IMR-90 (cell line): ENCODE measurements around the gene PIGN. TPM values are rescaled to one million over a fixed set of nuclear protein-coding genes. Genes with fewer than 3 reads are reported as not detected.

Source experiments
- ATAC-seq: fragments of 200-7000 bp; cut with Tn5 transposase; 2 replicates; pipeline ENCODE4 v1.9.1; 2020; ENCODE audit warnings: low read depth, mild to moderate bottlenecking, moderate library complexity
- BruUV-seq: library from RNA; stranded (reverse); fragments of 400-500 nt; replicated peaks from 2 replicates; lab custom pipeline; 2021; lab: Mats Ljungman, UMichigan
- CTCF ChIA-PET: fragments of 300-600 bp; formaldehyde crosslinking; extraction: SDS; loops from one replicate; lab custom pipeline; 2021; ENCODE audit warnings: antibody characterized with exemption; lab: Yijun Ruan, JAX
- POLR2A ChIA-PET: fragments of 300-600 bp; sonication (Branson Sonifier 250); formaldehyde crosslinking; loops from one replicate; lab custom pipeline; 2022; ENCODE audit warnings: antibody characterized with exemption; ENCODE audit not compliant: unreplicated experiment; lab: Charles Lee
- DNase-seq: peaks from one replicate; pipeline ENCODE4 v3.0.0; 2013
- H2AFZ ChIP-seq: replicated peaks from 2 replicates; pipeline ENCODE3; 2013; ENCODE audit warnings: low read length, mild to moderate bottlenecking; ENCODE audit not compliant: poor library complexity
- H2AK5ac ChIP-seq: 2 replicates; pipeline ENCODE4 v1.6.1; 2013; ENCODE audit warnings: low read depth, low read length, inconsistent platforms
- H2AK9ac ChIP-seq: replicated peaks from 2 replicates; pipeline ENCODE3; 2013; ENCODE audit warnings: mild to moderate bottlenecking, low read depth, low read length, moderate library complexity; ENCODE audit not compliant: poor library complexity
- H2BK120ac ChIP-seq: 2 replicates; pipeline ENCODE4 v1.6.1; 2013; ENCODE audit warnings: low read depth, low read length, inconsistent platforms
- H2BK15ac ChIP-seq: 3 replicates; pipeline ENCODE4 v1.6.1; 2013; ENCODE audit warnings: low read depth, low read length, inconsistent platforms
- H2BK20ac ChIP-seq: 2 replicates; pipeline ENCODE4 v1.6.1; 2013; ENCODE audit warnings: low read depth, mild to moderate bottlenecking, inconsistent platforms, low read length, moderate library complexity
- H2BK5ac ChIP-seq: 2 replicates; pipeline ENCODE4 v1.6.1; 2013; ENCODE audit warnings: mild to moderate bottlenecking, low read depth, low read length, inconsistent platforms; ENCODE audit not compliant: poor library complexity, severe bottlenecking
- H3K14ac ChIP-seq: replicated peaks from 2 replicates; pipeline ENCODE4 v1.6.1; 2013; ENCODE audit warnings: low read depth, low read length, inconsistent platforms
- H3K18ac ChIP-seq: 2 replicates; pipeline ENCODE4 v1.6.1; 2013; ENCODE audit warnings: low read depth, low read length, control low read depth
- H3K23ac ChIP-seq: 2 replicates; pipeline ENCODE4 v1.6.1; 2013; ENCODE audit warnings: low read depth, low read length, inconsistent platforms
- H3K27ac ChIP-seq: 2 replicates; pipeline ENCODE4 v1.5.1; 2013; ENCODE audit warnings: mild to moderate bottlenecking, control low read depth, low read length; ENCODE audit not compliant: insufficient read depth
- H3K27me3 ChIP-seq: 2 replicates; pipeline ENCODE4 v1.6.1; 2013; ENCODE audit warnings: low read length; ENCODE audit not compliant: control insufficient read depth, insufficient read depth
- H3K36me3 ChIP-seq: 2 replicates; pipeline ENCODE4 v1.6.1; 2013; ENCODE audit warnings: low read length, mixed read lengths; ENCODE audit not compliant: control insufficient read depth, insufficient read depth
- H3K4ac ChIP-seq: 2 replicates; pipeline ENCODE4 v1.6.1; 2013; ENCODE audit warnings: low read depth, low read length, inconsistent platforms
- H3K4me1 ChIP-seq: 2 replicates; pipeline ENCODE4 v1.6.1; 2013; ENCODE audit warnings: low read length, mixed read lengths; ENCODE audit not compliant: control insufficient read depth, insufficient read depth
- H3K4me2 ChIP-seq: 2 replicates; pipeline ENCODE4 v1.6.1; 2013; ENCODE audit warnings: low read depth, mild to moderate bottlenecking, control low read depth, low read length, moderate library complexity
- H3K4me3 ChIP-seq: 2 replicates; pipeline ENCODE4 v1.5.1; 2013; ENCODE audit warnings: low read depth, mild to moderate bottlenecking, control low read depth, low read length, moderate library complexity; ENCODE audit not compliant: insufficient read depth
- H3K56ac ChIP-seq: 2 replicates; pipeline ENCODE4 v1.6.1; 2013; ENCODE audit warnings: low read length, inconsistent platforms; ENCODE audit not compliant: insufficient read depth; ENCODE audit errors: extremely low read depth
- H3K79me1 ChIP-seq, 2 experiments: 2 replicates each; pipeline ENCODE4 v1.6.1; 2013; ENCODE audit warnings: low read length in 2 of 2, inconsistent platforms in 1 of 2, low read depth in 1 of 2
- H3K9ac ChIP-seq: 2 replicates; pipeline ENCODE4 v1.6.1; 2013; ENCODE audit warnings: low read depth, low read length, control low read depth
- H3K9me1 ChIP-seq: 2 replicates; pipeline ENCODE4 v1.6.1; 2013; ENCODE audit warnings: low read length, inconsistent platforms; ENCODE audit not compliant: insufficient read depth
- H3K9me3 ChIP-seq: 2 replicates; pipeline ENCODE4 v1.6.1; 2013; ENCODE audit warnings: low read length; ENCODE audit not compliant: control insufficient read depth, insufficient read depth
- H4K20me1 ChIP-seq: 2 replicates; pipeline ENCODE4 v1.6.1; 2013; ENCODE audit warnings: low read length, inconsistent platforms; ENCODE audit not compliant: insufficient read depth
- H4K5ac ChIP-seq: 2 replicates; pipeline ENCODE4 v1.6.1; 2013; ENCODE audit warnings: mild to moderate bottlenecking, low read depth, low read length, control low read depth
- H4K8ac ChIP-seq, 2 experiments: 2 replicates each; pipeline ENCODE4 v1.6.1; 2013; ENCODE audit warnings: low read depth in 2 of 2, low read length in 2 of 2, control low read depth in 1 of 2, inconsistent platforms in 1 of 2
- H4K91ac ChIP-seq: 2 replicates; pipeline ENCODE4 v1.6.1; 2013; ENCODE audit warnings: low read depth, low read length, inconsistent platforms; ENCODE audit not compliant: insufficient read depth
- CHD1 ChIP-seq: IDR thresholded peaks from 2 replicates; pipeline ENCODE4 v1.6.1; 2012; ENCODE audit warnings: low read depth, low read length, improper control_type of control experiment
- MAFK ChIP-seq: IDR thresholded peaks from 2 replicates; pipeline ENCODE4 v1.6.1; 2012; ENCODE audit warnings: low read depth, low read length, improper control_type of control experiment
- MXI1 ChIP-seq: IDR thresholded peaks from 2 replicates; pipeline ENCODE4 v1.6.1; 2012; ENCODE audit warnings: low read depth, mild to moderate bottlenecking, low read length, moderate library complexity, borderline replicate concordance
- POLR2A ChIP-seq: IDR thresholded peaks from 2 replicates; pipeline ENCODE4 v1.6.1; 2012; ENCODE audit warnings: mild to moderate bottlenecking, low read depth, low read length
- RAD21 ChIP-seq: IDR thresholded peaks from 2 replicates; pipeline ENCODE4 v1.6.1; 2012; ENCODE audit warnings: low read length, improper control_type of control experiment
- SMC3 ChIP-seq: fragments of 150-350 bp; IDR thresholded peaks from 2 replicates; pipeline ENCODE4 v1.6.1; 2016; ENCODE audit warnings: low read depth, mild to moderate bottlenecking, antibody characterized with exemption, low read length, moderate library complexity
- WGBS, 2 experiments: methylation state at CpG; one replicate each; pipeline versions ENCODE4 v1.1.5 to v1.1.7; 2013; ENCODE audit warnings: missing lambda C conversion rate in 2 of 2; ENCODE audit not compliant: insufficient read length in 1 of 2; ENCODE audit errors: extremely low coverage in 2 of 2; 5-methylcytosine and 5-hydroxymethylcytosine counted together
- dilution Hi-C: fragments of 300-500 bp; cut with HindIII; formaldehyde crosslinking; loops from one replicate; pipeline ENCODE4 v1.14.3; 2018; ENCODE audit warnings: low sequenced_read_pairs; ENCODE audit not compliant: unreplicated experiment
- in situ Hi-C: fragments of 300-500 bp; cut with MboI; formaldehyde crosslinking; loops from 3 replicates; pipeline ENCODE4 v1.14.3; 2019; ENCODE audit warnings: low sequenced_read_pairs, inconsistent platforms, mixed read lengths
- intact Hi-C: fragments of 100-400 bp; cut with micrococcal nuclease; formaldehyde crosslinking; loops from 2 replicates; pipeline ENCODE4 v1.10.0; 2022
- polyA plus RNA-seq, 3 experiments: library from polyadenylated mRNA; depleted of rRNA; stranded (reverse); fragments of >200 nt; gene quantifications; 2 replicates each; pipeline ENCODE4 v1.2.3, GENCODE V29; 2012; ENCODE audit warnings: low replicate concordance in 1 of 3
- total RNA-seq: library from RNA; depleted of rRNA; stranded (reverse); fragments of >200 nt; gene quantifications from 2 replicates; pipeline ENCODE4 v1.2.3, GENCODE V29; 2012
- TF ChIP-seq, protein P1 (sequence below): conservative IDR thresholded peaks from 2 replicates; pipeline ENCODE4 v1.5.1; 2012; ENCODE audit warnings: mild to moderate bottlenecking, low read depth, low read length, improper control_type of control experiment
- TF ChIP-seq, protein P2 (sequence below): fragments of 150-350 bp; IDR thresholded peaks from 2 replicates; pipeline ENCODE4 v1.6.1; 2016; ENCODE audit warnings: low read depth, mild to moderate bottlenecking, low read length, moderate library complexity, borderline replicate concordance
- TF ChIP-seq, protein P3 (sequence below): fragments of 150-350 bp; IDR thresholded peaks from 2 replicates; pipeline ENCODE4 v1.6.1; 2017; ENCODE audit warnings: mild to moderate bottlenecking, antibody characterized with exemption, low read length, low read depth

PIGN gene
- total and polyA plus RNA-seq, 2 of the 4 experiments (the other 2 are of a cell fraction) = 9.0 to 17.9 TPM

DNA sequence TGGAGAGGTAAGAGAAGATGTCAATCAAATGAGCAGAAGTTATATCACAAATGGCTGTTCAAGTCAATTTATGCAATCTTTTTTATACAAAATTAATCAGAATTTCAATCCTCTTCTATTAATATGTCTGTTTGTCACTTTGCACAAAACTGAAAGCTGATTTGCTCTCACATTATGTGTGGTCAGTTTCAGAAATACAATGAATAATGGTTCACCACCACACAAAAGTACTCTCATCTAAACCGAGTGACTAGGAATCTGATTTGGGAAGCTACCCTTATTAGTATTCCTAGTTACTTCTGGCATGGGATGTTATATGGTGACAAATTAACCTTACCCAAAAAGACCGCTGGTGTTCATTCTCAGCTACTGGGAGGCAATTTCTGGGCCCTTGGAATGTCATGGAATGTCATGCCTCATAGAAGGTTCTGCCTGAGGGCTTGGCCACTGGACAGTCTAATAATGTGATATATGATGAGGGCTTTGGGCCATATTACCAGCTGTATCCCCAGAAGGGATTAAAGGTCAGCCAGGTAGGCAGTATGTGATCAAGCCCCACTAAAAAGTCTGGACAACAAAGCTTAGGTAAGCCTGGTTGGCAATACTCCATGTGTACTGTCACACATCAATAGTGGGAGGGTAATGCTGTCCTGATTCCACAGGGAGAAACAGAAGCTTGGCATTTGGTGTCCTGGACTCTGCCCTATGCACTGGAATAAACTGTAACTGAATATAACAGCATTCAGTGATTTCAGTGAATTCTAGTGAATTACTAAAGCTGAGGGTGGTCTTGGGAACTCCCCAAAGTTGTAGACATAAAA, 113.2 kb downstream of the PIGN start:
- H3K36me3 ChIP-seq = no peaks in the 10 kb centered on the region
- no peak overlapping the region for H3K4ac ChIP-seq
- H2BK15ac ChIP-seq = no peak overlapping the region
- H2BK5ac ChIP-seq = no peak overlapping the region
- H3K4me2 ChIP-seq = no peak overlapping the region
- no peak overlapping the region for H3K4me3 ChIP-seq
- no peaks in the 10 kb centered on the region for H3K79me1 ChIP-seq
- no peak overlapping the region for H2AK5ac ChIP-seq
- POLR2A ChIA-PET = interaction anchor here (0.6 kb wide), 1 partner anchor 1366 kb away, joined by 3 read pairs; no protein-coding TSS in a partner anchor
- no peak overlapping the region for H4K8ac ChIP-seq
- dilution Hi-C loops (no loop called here), in situ Hi-C loops (no loop called here), intact Hi-C loops (no loop called here)
- no peak overlapping the region for H3K23ac ChIP-seq
- no peak overlapping the region for H2BK20ac ChIP-seq
- no peaks in the 10 kb centered on the region for H4K20me1 ChIP-seq
- no peak for TF ChIP-seq MAFK
- no peak for TF ChIP-seq SMC3
- no peak for TF ChIP-seq MXI1
- no peak for TF ChIP-seq POLR2A
- TF ChIP-seq RAD21 = no peak
- TF ChIP-seq, protein P1, sequence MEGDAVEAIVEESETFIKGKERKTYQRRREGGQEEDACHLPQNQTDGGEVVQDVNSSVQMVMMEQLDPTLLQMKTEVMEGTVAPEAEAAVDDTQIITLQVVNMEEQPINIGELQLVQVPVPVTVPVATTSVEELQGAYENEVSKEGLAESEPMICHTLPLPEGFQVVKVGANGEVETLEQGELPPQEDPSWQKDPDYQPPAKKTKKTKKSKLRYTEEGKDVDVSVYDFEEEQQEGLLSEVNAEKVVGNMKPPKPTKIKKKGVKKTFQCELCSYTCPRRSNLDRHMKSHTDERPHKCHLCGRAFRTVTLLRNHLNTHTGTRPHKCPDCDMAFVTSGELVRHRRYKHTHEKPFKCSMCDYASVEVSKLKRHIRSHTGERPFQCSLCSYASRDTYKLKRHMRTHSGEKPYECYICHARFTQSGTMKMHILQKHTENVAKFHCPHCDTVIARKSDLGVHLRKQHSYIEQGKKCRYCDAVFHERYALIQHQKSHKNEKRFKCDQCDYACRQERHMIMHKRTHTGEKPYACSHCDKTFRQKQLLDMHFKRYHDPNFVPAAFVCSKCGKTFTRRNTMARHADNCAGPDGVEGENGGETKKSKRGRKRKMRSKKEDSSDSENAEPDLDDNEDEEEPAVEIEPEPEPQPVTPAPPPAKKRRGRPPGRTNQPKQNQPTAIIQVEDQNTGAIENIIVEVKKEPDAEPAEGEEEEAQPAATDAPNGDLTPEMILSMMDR = no peak
- TF ChIP-seq, protein P2, sequence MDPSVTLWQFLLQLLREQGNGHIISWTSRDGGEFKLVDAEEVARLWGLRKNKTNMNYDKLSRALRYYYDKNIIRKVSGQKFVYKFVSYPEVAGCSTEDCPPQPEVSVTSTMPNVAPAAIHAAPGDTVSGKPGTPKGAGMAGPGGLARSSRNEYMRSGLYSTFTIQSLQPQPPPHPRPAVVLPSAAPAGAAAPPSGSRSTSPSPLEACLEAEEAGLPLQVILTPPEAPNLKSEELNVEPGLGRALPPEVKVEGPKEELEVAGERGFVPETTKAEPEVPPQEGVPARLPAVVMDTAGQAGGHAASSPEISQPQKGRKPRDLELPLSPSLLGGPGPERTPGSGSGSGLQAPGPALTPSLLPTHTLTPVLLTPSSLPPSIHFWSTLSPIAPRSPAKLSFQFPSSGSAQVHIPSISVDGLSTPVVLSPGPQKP = no peak
- no peak for TF ChIP-seq CHD1
- TF ChIP-seq, protein P3, sequence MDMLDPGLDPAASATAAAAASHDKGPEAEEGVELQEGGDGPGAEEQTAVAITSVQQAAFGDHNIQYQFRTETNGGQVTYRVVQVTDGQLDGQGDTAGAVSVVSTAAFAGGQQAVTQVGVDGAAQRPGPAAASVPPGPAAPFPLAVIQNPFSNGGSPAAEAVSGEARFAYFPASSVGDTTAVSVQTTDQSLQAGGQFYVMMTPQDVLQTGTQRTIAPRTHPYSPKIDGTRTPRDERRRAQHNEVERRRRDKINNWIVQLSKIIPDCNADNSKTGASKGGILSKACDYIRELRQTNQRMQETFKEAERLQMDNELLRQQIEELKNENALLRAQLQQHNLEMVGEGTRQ = no peak
- peaks cover 7% of the 10 kb centered on the region for H3K4me1 ChIP-seq
- no peak overlapping the region for H3K9ac ChIP-seq
- DNase-seq (no peak), ATAC-seq (no peak)
- no peak overlapping the region for H2BK120ac ChIP-seq
- WGBS, 2 experiments = no CpG with 5 or more reads among the region's 2 CpGs
- CTCF ChIA-PET = no interaction called here
- no peak overlapping the region for H3K18ac ChIP-seq
- H2AFZ ChIP-seq = no peak overlapping the region
- H3K9me3 ChIP-seq = no peaks in the 10 kb centered on the region
- H2AK9ac ChIP-seq = no peak overlapping the region
- H3K9me1 ChIP-seq = no peaks in the 10 kb centered on the region
- no peak overlapping the region for H4K91ac ChIP-seq
- no TSS peak for BruUV-seq
- H3K14ac ChIP-seq = no peak overlapping the region
- H3K27ac ChIP-seq = no peak overlapping the region
- H4K5ac ChIP-seq = no peak overlapping the region
- no peaks in the 10 kb centered on the region for H3K27me3 ChIP-seq
- no peak overlapping the region for H3K56ac ChIP-seq
